ENCODE results near the gene DIS3L2.

The DIS3L2 gene

DNA sequence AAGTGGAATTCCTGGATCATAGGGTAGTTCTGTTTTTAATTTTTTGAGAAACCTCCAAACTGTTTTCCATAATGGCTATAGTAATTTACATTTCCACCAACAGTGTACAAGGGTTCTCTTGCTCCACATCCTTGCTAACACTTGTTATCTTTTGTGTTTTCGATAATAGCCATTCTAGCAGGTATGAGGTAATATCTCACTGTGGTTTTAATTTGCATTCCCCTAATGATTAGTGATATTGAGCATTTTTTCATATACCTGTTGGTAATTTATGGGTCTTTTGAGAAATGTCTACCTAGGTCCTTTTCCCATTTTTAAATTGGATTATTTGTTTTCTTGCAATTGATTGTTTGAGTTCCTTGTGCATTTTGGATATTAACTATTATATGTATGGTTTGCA lies 39.6 kb downstream of the DIS3L2 start:
- no peaks in the 10 kb centered on the region for H3K36me3 ChIP-seq (replicated peaks in 1 of 2; ENCODE audit: control insufficient read depth in 2 of 2, insufficient read depth in 2 of 2, low read length in 2 of 2)
- no peak overlapping the region for H2AK5ac ChIP-seq (ENCODE audit: low read depth, low read length)
- H2BK12ac ChIP-seq (ENCODE audit: low read length) = no peak overlapping the region
- H3K79me1 ChIP-seq (ENCODE audit: low read depth, low read length) = no peaks in the 10 kb centered on the region
- no peak overlapping the region for H2AFZ ChIP-seq (ENCODE audit: low read length)
- H3K9ac ChIP-seq (ENCODE audit: low read depth, low read length, poor library complexity) = no peak overlapping the region
- H4K8ac ChIP-seq (ENCODE audit: low read depth, low read length) = no peak overlapping the region
- H2BK15ac ChIP-seq (ENCODE audit: low read length) = no peak overlapping the region
- no peak overlapping the region for H3K4me3 ChIP-seq (ENCODE audit: low read length in 2 of 2)
- no peak overlapping the region for H3K4me2 ChIP-seq (ENCODE audit: insufficient read depth, low read length, poor library complexity, severe bottlenecking)
- H3K23ac ChIP-seq (ENCODE audit: low read depth, low read length, poor library complexity) = no peak overlapping the region
- H3K9me3 ChIP-seq (replicated peaks in 1 of 2; ENCODE audit: control insufficient read depth in 2 of 2, insufficient read depth in 1 of 2, low read depth in 1 of 2, low read length in 2 of 2) = peaks cover 2 to 4% of the 10 kb centered on the region in 2 donors
- H2BK5ac ChIP-seq (ENCODE audit: low read length) = no peak overlapping the region
- no peaks in the 10 kb centered on the region for H3K27me3 ChIP-seq (ENCODE audit: control insufficient read depth in 3 of 3, insufficient read depth in 3 of 3, low read depth in 1 of 3, low read length in 3 of 3)
- no peak overlapping the region for H3K27ac ChIP-seq (replicated peaks; ENCODE audit: low read length)
- DNase-seq (ENCODE audit: low spot score) = no peak
- H2BK120ac ChIP-seq (ENCODE audit: low read depth, low read length) = no peak overlapping the region
- no peak overlapping the region for H4K91ac ChIP-seq (ENCODE audit: low read depth, low read length, poor library complexity)
- no peak overlapping the region for H3K4ac ChIP-seq (ENCODE audit: low read length)
- WGBS, 2 donors (ENCODE audit: extremely low coverage in 2 of 2, insufficient read length in 2 of 2, insufficient replicate concordance in 1 of 2) = no CpG with 5 or more reads among the region's 1 CpG
- no peak overlapping the region for H3K14ac ChIP-seq (ENCODE audit: low read length)
- no peak overlapping the region for H3K18ac ChIP-seq (ENCODE audit: low read length)
- H3K4me1 ChIP-seq (ENCODE audit: control insufficient read depth in 2 of 2, insufficient read depth in 1 of 2, low read depth in 1 of 2, low read length in 2 of 2) = no peaks in the 10 kb centered on the region

DNA sequence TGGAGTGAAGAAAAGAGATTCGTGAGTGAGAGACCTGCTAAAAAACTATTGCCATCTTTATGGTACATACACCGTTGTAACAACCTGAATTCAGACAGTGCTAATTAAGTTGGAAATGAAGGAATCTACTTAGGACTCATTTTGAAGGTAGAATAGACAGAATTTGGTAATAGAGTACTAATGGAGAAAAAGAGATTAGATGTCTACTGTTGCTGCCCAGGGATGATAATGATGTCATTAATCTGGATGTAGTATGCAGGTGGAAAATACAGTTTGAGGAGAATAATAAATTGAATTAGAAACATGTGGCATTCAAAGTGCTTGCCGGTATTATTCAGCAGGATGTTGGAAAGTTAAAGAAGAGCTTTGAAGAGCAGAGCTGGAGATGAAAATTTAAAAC lies 44.7 kb downstream of the DIS3L2 start:
- Histone ChIP-seq H3K27ac (replicated peaks; ENCODE audit: low read length) (no peak overlapping the region), H3K23ac (ENCODE audit: low read depth, low read length, poor library complexity) (no peak overlapping the region), H3K4me1 (ENCODE audit: control insufficient read depth in 2 of 2, insufficient read depth in 1 of 2, low read depth in 1 of 2, low read length in 2 of 2) (peaks cover 0 to 5% of the 10 kb centered on the region in 2 donors), H3K18ac (ENCODE audit: low read length) (no peak overlapping the region), H2BK120ac (ENCODE audit: low read depth, low read length) (no peak overlapping the region), H3K14ac (ENCODE audit: low read length) (no peak overlapping the region), H3K36me3 (replicated peaks in 1 of 2; ENCODE audit: control insufficient read depth in 2 of 2, insufficient read depth in 2 of 2, low read length in 2 of 2) (no peaks in the 10 kb centered on the region), H3K79me1 (ENCODE audit: low read depth, low read length) (no peaks in the 10 kb centered on the region), H3K9ac (ENCODE audit: low read depth, low read length, poor library complexity) (no peak overlapping the region), H2BK15ac (ENCODE audit: low read length) (no peak overlapping the region), H3K9me3 (replicated peaks in 1 of 2; ENCODE audit: control insufficient read depth in 2 of 2, insufficient read depth in 1 of 2, low read depth in 1 of 2, low read length in 2 of 2) (peaks cover 0 to 7% of the 10 kb centered on the region in 2 donors), H3K4me3 (ENCODE audit: low read length in 2 of 2) (no peak overlapping the region), H2AK5ac (ENCODE audit: low read depth, low read length) (no peak overlapping the region), H2BK12ac (ENCODE audit: low read length) (no peak overlapping the region), H2AFZ (ENCODE audit: low read length) (no peak overlapping the region), H3K4ac (ENCODE audit: low read length) (no peak overlapping the region), H4K8ac (ENCODE audit: low read depth, low read length) (no peak overlapping the region), H2BK5ac (ENCODE audit: low read length) (no peak overlapping the region), H4K91ac (ENCODE audit: low read depth, low read length, poor library complexity) (no peak overlapping the region), H3K27me3 (ENCODE audit: control insufficient read depth in 3 of 3, insufficient read depth in 3 of 3, low read depth in 1 of 3, low read length in 3 of 3) (peaks cover 0 to 2% (median 0%) of the 10 kb centered on the region in 3 experiments), H3K4me2 (ENCODE audit: insufficient read depth, low read length, poor library complexity, severe bottlenecking) (no peak overlapping the region)
- 100% methylated on average over 1 of the region's 3 CpGs; no CpG with 5 or more reads in 1 of the 2 donors for WGBS, 2 donors (ENCODE audit: extremely low coverage in 2 of 2, insufficient read length in 2 of 2, insufficient replicate concordance in 1 of 2)
- no peak for DNase-seq (ENCODE audit: low spot score)

DNA sequence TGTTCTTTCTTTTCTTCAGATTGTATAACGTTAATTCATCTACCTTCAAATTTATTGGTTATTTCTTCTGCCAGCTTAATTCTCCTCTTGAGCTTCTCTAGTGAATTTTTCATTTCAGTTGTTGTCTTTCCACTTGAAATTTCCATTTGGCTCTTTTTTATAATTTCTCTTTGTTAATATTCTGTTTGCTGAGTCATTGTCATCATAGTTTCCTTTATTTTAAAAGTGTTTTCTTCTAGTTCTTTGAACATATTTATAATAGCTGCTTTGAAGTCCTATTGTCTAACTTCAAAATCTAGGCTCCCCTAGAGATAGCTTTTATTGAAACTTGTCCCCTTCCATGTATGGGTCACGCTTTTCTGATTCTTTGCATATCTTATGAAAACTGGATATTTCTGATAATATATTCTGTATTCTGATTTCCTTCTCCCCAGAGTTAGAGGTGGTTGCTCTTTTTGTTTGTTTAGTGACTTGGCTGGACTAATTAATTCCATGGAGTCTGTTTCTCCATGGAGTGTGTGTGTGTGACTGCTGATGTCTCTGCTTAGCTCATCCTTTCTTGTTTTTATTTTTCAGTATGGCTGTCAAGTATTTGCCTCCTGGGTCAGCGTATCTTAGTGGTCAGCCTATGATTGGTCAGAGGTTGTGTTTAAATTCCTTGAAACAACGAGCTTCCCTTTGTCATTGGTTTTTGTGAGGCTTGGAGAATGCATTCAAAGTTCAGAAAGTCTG lies 47.6 kb downstream of the DIS3L2 start:
- H3K79me1 ChIP-seq (ENCODE audit: low read depth, low read length) = no peaks in the 10 kb centered on the region
- H3K9me3 ChIP-seq (replicated peaks in 1 of 2; ENCODE audit: control insufficient read depth in 2 of 2, insufficient read depth in 1 of 2, low read depth in 1 of 2, low read length in 2 of 2) = peaks cover 0 to 7% of the 10 kb centered on the region in 2 donors
- H2BK12ac ChIP-seq (ENCODE audit: low read length) = no peak overlapping the region
- no peak overlapping the region for H3K27ac ChIP-seq (replicated peaks; ENCODE audit: low read length)
- no peak overlapping the region for H2BK15ac ChIP-seq (ENCODE audit: low read length)
- no peak overlapping the region for H2AFZ ChIP-seq (ENCODE audit: low read length)
- no peak overlapping the region for H3K9ac ChIP-seq (ENCODE audit: low read depth, low read length, poor library complexity)
- no peak overlapping the region for H3K4me2 ChIP-seq (ENCODE audit: insufficient read depth, low read length, poor library complexity, severe bottlenecking)
- peaks cover 0 to 2% (median 0%) of the 10 kb centered on the region in 3 experiments for H3K27me3 ChIP-seq (ENCODE audit: control insufficient read depth in 3 of 3, insufficient read depth in 3 of 3, low read depth in 1 of 3, low read length in 3 of 3)
- H2BK5ac ChIP-seq (ENCODE audit: low read length) = no peak overlapping the region
- no peak overlapping the region for H3K14ac ChIP-seq (ENCODE audit: low read length)
- no peak overlapping the region for H2AK5ac ChIP-seq (ENCODE audit: low read depth, low read length)
- H4K91ac ChIP-seq (ENCODE audit: low read depth, low read length, poor library complexity) = no peak overlapping the region
- DNase-seq (ENCODE audit: low spot score) = no peak
- H3K18ac ChIP-seq (ENCODE audit: low read length) = no peak overlapping the region
- no peak overlapping the region for H3K4ac ChIP-seq (ENCODE audit: low read length)
- no peak overlapping the region for H3K4me3 ChIP-seq (ENCODE audit: low read length in 2 of 2)
- H3K36me3 ChIP-seq (replicated peaks in 1 of 2; ENCODE audit: control insufficient read depth in 2 of 2, insufficient read depth in 2 of 2, low read length in 2 of 2) = no peaks in the 10 kb centered on the region
- H3K4me1 ChIP-seq (ENCODE audit: control insufficient read depth in 2 of 2, insufficient read depth in 1 of 2, low read depth in 1 of 2, low read length in 2 of 2) = peaks cover 0 to 5% of the 10 kb centered on the region in 2 donors
- no peak overlapping the region for H2BK120ac ChIP-seq (ENCODE audit: low read depth, low read length)
- no peak overlapping the region for H4K8ac ChIP-seq (ENCODE audit: low read depth, low read length)
- no peak overlapping the region for H3K23ac ChIP-seq (ENCODE audit: low read depth, low read length, poor library complexity)
- WGBS, 2 donors (ENCODE audit: extremely low coverage in 2 of 2, insufficient read length in 2 of 2, insufficient replicate concordance in 1 of 2) = no CpG with 5 or more reads among the region's 4 CpGs

DNA sequence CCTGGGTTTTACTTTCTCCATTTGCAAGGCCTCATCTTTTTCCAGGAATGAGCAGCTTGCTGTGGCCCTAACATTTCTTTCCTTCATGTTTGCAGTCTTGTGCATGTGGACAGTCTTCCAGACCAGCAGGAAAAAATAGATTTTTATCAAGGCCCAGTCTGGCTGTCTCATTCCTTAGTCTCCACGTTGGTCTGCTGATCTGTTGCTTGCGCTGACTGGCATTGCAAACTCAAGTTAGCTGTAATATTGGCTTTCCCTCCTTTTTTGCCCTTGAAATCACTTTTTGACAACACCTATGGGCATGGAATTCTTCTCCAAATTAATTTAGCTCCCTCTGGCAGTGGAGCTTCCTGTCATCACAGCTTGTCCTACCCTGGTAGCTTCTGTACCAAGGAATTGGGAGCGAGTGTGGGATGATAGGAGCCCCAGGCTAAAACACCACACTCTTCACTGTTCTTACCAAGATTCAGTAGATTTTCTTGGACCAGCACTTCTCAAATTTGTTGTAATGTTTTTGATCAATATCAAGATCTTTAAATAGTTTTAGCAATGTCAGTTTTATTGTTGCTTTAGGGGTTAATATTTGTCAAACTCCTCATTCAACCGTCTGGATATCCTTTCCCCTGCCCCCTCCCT lies 48.2 kb downstream of the DIS3L2 start:
- no peak overlapping the region for H2BK5ac ChIP-seq (ENCODE audit: low read length)
- no CpG with 5 or more reads among the region's 4 CpGs for WGBS, 2 donors (ENCODE audit: extremely low coverage in 2 of 2, insufficient read length in 2 of 2, insufficient replicate concordance in 1 of 2)

More for the DNA sequence above, 48.2 kb downstream of the DIS3L2 start:
- peaks cover 0 to 4% of the 10 kb centered on the region in 2 donors for H3K9me3 ChIP-seq (replicated peaks in 1 of 2; ENCODE audit: control insufficient read depth in 2 of 2, insufficient read depth in 1 of 2, low read depth in 1 of 2, low read length in 2 of 2)
- H3K4me2 ChIP-seq (ENCODE audit: insufficient read depth, low read length, poor library complexity, severe bottlenecking) = no peak overlapping the region
- no peak overlapping the region for H2BK12ac ChIP-seq (ENCODE audit: low read length)
- H3K4ac ChIP-seq (ENCODE audit: low read length) = no peak overlapping the region
- no peak overlapping the region for H2BK15ac ChIP-seq (ENCODE audit: low read length)
- no peak overlapping the region for H4K8ac ChIP-seq (ENCODE audit: low read depth, low read length)
- no peak overlapping the region for H4K91ac ChIP-seq (ENCODE audit: low read depth, low read length, poor library complexity)
- H3K4me3 ChIP-seq (ENCODE audit: low read length in 2 of 2) = no peak overlapping the region
- H3K27ac ChIP-seq (replicated peaks; ENCODE audit: low read length) = no peak overlapping the region
- no peak for DNase-seq (ENCODE audit: low spot score)
- no peaks in the 10 kb centered on the region for H3K36me3 ChIP-seq (replicated peaks in 1 of 2; ENCODE audit: control insufficient read depth in 2 of 2, insufficient read depth in 2 of 2, low read length in 2 of 2)
- no peak overlapping the region for H2BK120ac ChIP-seq (ENCODE audit: low read depth, low read length)
- no peak overlapping the region for H2AK5ac ChIP-seq (ENCODE audit: low read depth, low read length)
- no peak overlapping the region for H3K9ac ChIP-seq (ENCODE audit: low read depth, low read length, poor library complexity)
- H3K23ac ChIP-seq (ENCODE audit: low read depth, low read length, poor library complexity) = no peak overlapping the region
- no peak overlapping the region for H2AFZ ChIP-seq (ENCODE audit: low read length)
- H3K18ac ChIP-seq (ENCODE audit: low read length) = no peak overlapping the region
- no peaks in the 10 kb centered on the region for H3K79me1 ChIP-seq (ENCODE audit: low read depth, low read length)
- no peak overlapping the region for H3K14ac ChIP-seq (ENCODE audit: low read length)
- H3K27me3 ChIP-seq (ENCODE audit: control insufficient read depth in 3 of 3, insufficient read depth in 3 of 3, low read depth in 1 of 3, low read length in 3 of 3) = peaks cover 0 to 2% (median 0%) of the 10 kb centered on the region in 3 experiments
- peaks cover 0 to 5% of the 10 kb centered on the region in 2 donors for H3K4me1 ChIP-seq (ENCODE audit: control insufficient read depth in 2 of 2, insufficient read depth in 1 of 2, low read depth in 1 of 2, low read length in 2 of 2)
